Immature natural killer cell (primary cell): ENCODE results near the gene AK4. TPM values are rescaled to one million over a fixed set of nuclear protein-coding genes. Genes with fewer than 3 reads are reported as not detected.
"Not testable (repeated sequence)": the region's sequence is repeated elsewhere in the genome, so short reads cannot be mapped to it uniquely, and the experiment has no call there.

ENCODE experiments used
- DNase-seq, 3 donors: peaks; one replicate each; pipeline ENCODE4 v3.0.0; 2022; ENCODE audit warnings: mixed read lengths in 1 of 3
- H3K27ac Mint-ChIP-seq, 6 donors: one replicate each; pipeline ENCODE4 v1.8.0; 2020; ENCODE audit warnings: mixed read lengths in 6 of 6, mild to moderate bottlenecking in 5 of 6, inconsistent platforms in 4 of 6, moderate library complexity in 3 of 6
- H3K27me3 Mint-ChIP-seq, 3 donors: one replicate each; pipeline ENCODE4 v1.8.0; 2020 to 2021; ENCODE audit warnings: low read depth in 3 of 3, mild to moderate bottlenecking in 3 of 3, mixed read lengths in 3 of 3, moderate library complexity in 3 of 3, inconsistent platforms in 1 of 3
- H3K36me3 Mint-ChIP-seq, 3 donors: one replicate each; pipeline ENCODE4 v1.8.0; 2020; ENCODE audit warnings: mixed read lengths in 3 of 3, inconsistent platforms in 2 of 3, mild to moderate bottlenecking in 2 of 3
- H3K4me1 Mint-ChIP-seq, 2 donors: one replicate each; pipeline ENCODE4 v1.8.0; 2020; ENCODE audit warnings: inconsistent platforms in 2 of 2, mild to moderate bottlenecking in 2 of 2, mixed read lengths in 2 of 2, moderate library complexity in 1 of 2
- H3K4me3 Mint-ChIP-seq, 5 donors: one replicate each; pipeline ENCODE4 v1.8.0; 2020; ENCODE audit warnings: mild to moderate bottlenecking in 5 of 5, mixed read lengths in 5 of 5, inconsistent platforms in 3 of 5, moderate library complexity in 3 of 5
- H3K9me3 Mint-ChIP-seq, 6 donors: one replicate each; pipeline ENCODE4 v1.8.0; 2020; ENCODE audit warnings: mild to moderate bottlenecking in 6 of 6, mixed read lengths in 6 of 6, inconsistent platforms in 4 of 6, moderate library complexity in 3 of 6
- polyA plus RNA-seq, 3 donors: library from polyadenylated mRNA; unstranded; fragments of 300-500 nt; fragmentation: Illumina TruSeq; gene quantifications; one replicate each; pipeline ENCODE4 v1.2.3, GENCODE V29; 2021

Gene AK4
- polyA plus RNA-seq, 3 donors from 2014 or later = 0.41 TPM; not detected in 2

GRCh38 chr1:65159291-65159688, 11.3 kb downstream of the AK4 start:
- not testable (repeated sequence) for H3K27ac Mint-ChIP-seq, H3K36me3 Mint-ChIP-seq, H3K4me3 Mint-ChIP-seq, DNase-seq, H3K9me3 Mint-ChIP-seq, H3K4me1 Mint-ChIP-seq
- H3K27me3 Mint-ChIP-seq = peaks cover 5 to 18% (median 10%) of the 10 kb centered on the region in 3 donors

GRCh38 chr1:65159801-65160523, 12.0 kb downstream of the AK4 start:
- H3K4me3 Mint-ChIP-seq = no peak overlapping the region
- H3K27ac Mint-ChIP-seq = no peak overlapping the region
- no peaks in the 10 kb centered on the region for H3K4me1 Mint-ChIP-seq
- DNase-seq = no peak
- H3K9me3 Mint-ChIP-seq = peaks cover 0 to 2% (median 0%) of the 10 kb centered on the region in 6 donors
- H3K36me3 Mint-ChIP-seq = no peaks in the 10 kb centered on the region
- H3K27me3 Mint-ChIP-seq = peaks cover 6 to 16% (median 10%) of the 10 kb centered on the region in 3 donors

- Mint-ChIP-seq H3K4me1 (no peaks in the 10 kb centered on the region), H3K36me3 (no peaks in the 10 kb centered on the region), H3K4me3 (no peak overlapping the region), H3K9me3 (peaks cover 0 to 2% (median 0%) of the 10 kb centered on the region in 6 donors), H3K27me3 (peaks cover 6 to 16% (median 12%) of the 10 kb centered on the region in 3 donors), H3K27ac (no peak overlapping the region)
- DNase-seq = no peak
Measured at GRCh38 chr1:65163201-65163805, 15.3 kb downstream of the AK4 start.

- not testable (repeated sequence) for H3K4me3 Mint-ChIP-seq, H3K36me3 Mint-ChIP-seq, H3K9me3 Mint-ChIP-seq, H3K27ac Mint-ChIP-seq, H3K4me1 Mint-ChIP-seq, DNase-seq
- H3K27me3 Mint-ChIP-seq = peaks cover 6 to 16% (median 12%) of the 10 kb centered on the region in 3 donors
Measured at GRCh38 chr1:65164101-65164500, 16.1 kb downstream of the AK4 start.

- Mint-ChIP-seq H3K4me1 (no peaks in the 10 kb centered on the region), H3K27me3 (peaks cover 6 to 16% (median 12%) of the 10 kb centered on the region in 3 donors), H3K4me3 (no peak overlapping the region), H3K27ac (no peak overlapping the region), H3K9me3 (peaks cover 0 to 2% (median 0%) of the 10 kb centered on the region in 6 donors), H3K36me3 (no peaks in the 10 kb centered on the region)
- DNase-seq = no peak
Measured at GRCh38 chr1:65164633-65165032, 16.6 kb downstream of the AK4 start.

GRCh38 chr1:65165269-65165993, 17.4 kb downstream of the AK4 start:
- DNase-seq = no peak
- peaks cover 6 to 16% (median 12%) of the 10 kb centered on the region in 3 donors for H3K27me3 Mint-ChIP-seq
- peaks cover 0 to 2% (median 0%) of the 10 kb centered on the region in 6 donors for H3K9me3 Mint-ChIP-seq
- no peak overlapping the region for H3K27ac Mint-ChIP-seq
- no peaks in the 10 kb centered on the region for H3K4me1 Mint-ChIP-seq
- H3K4me3 Mint-ChIP-seq = no peak overlapping the region
- H3K36me3 Mint-ChIP-seq = no peaks in the 10 kb centered on the region

GRCh38 chr1:65166572-65167305, 18.7 kb downstream of the AK4 start:
- H3K36me3 Mint-ChIP-seq = no peaks in the 10 kb centered on the region
- DNase-seq = no peak
- no peaks in the 10 kb centered on the region for H3K4me1 Mint-ChIP-seq
- peaks cover 6 to 11% (median 9%) of the 10 kb centered on the region in 3 donors for H3K27me3 Mint-ChIP-seq
- no peak overlapping the region for H3K4me3 Mint-ChIP-seq
- H3K27ac Mint-ChIP-seq = no peak overlapping the region
- H3K9me3 Mint-ChIP-seq = peaks cover 0 to 2% (median 0%) of the 10 kb centered on the region in 6 donors

- Mint-ChIP-seq H3K27me3 (peaks cover 5 to 7% (median 6%) of the 10 kb centered on the region in 3 donors), H3K4me3 (no peak overlapping the region), H3K27ac (no peak overlapping the region), H3K36me3 (no peaks in the 10 kb centered on the region), H3K4me1 (no peaks in the 10 kb centered on the region), H3K9me3 (peaks cover 0 to under 1% (median 0%) of the 10 kb centered on the region in 6 donors)
- DNase-seq = no peak
Measured at GRCh38 chr1:65167586-65168242, 19.7 kb downstream of the AK4 start.

- DNase-seq = no peak
- H3K36me3 Mint-ChIP-seq = no peaks in the 10 kb centered on the region
- H3K9me3 Mint-ChIP-seq = no peaks in the 10 kb centered on the region
- no peaks in the 10 kb centered on the region for H3K4me1 Mint-ChIP-seq
- no peak overlapping the region for H3K4me3 Mint-ChIP-seq
- H3K27ac Mint-ChIP-seq = no peak overlapping the region
- H3K27me3 Mint-ChIP-seq = peaks cover 2 to 5% (median 4%) of the 10 kb centered on the region in 3 donors
Measured at GRCh38 chr1:65168867-65169266, 20.9 kb downstream of the AK4 start.

- no peaks in the 10 kb centered on the region for H3K4me1 Mint-ChIP-seq
- no peak overlapping the region for H3K27ac Mint-ChIP-seq
- H3K27me3 Mint-ChIP-seq = peaks cover 2 to 4% (median 3%) of the 10 kb centered on the region in 3 donors
- no peaks in the 10 kb centered on the region for H3K9me3 Mint-ChIP-seq
- no peak for DNase-seq
- H3K4me3 Mint-ChIP-seq = no peak overlapping the region
- no peaks in the 10 kb centered on the region for H3K36me3 Mint-ChIP-seq
Measured at GRCh38 chr1:65170511-65171142, 22.6 kb downstream of the AK4 start.

GRCh38 chr1:65172936-65173690, 25.1 kb downstream of the AK4 start:
- no peak for DNase-seq
- Mint-ChIP-seq H3K4me1 (no peaks in the 10 kb centered on the region), H3K36me3 (no peaks in the 10 kb centered on the region), H3K27ac (no peak overlapping the region), H3K27me3 (peaks cover 0 to 2% (median 2%) of the 10 kb centered on the region in 3 donors), H3K4me3 (no peak overlapping the region), H3K9me3 (no peaks in the 10 kb centered on the region)

GRCh38 chr1:65174585-65174984, 26.6 kb downstream of the AK4 start:
- H3K4me3 Mint-ChIP-seq = no peak overlapping the region
- DNase-seq = no peak
- no peaks in the 10 kb centered on the region for H3K4me1 Mint-ChIP-seq
- H3K9me3 Mint-ChIP-seq = no peaks in the 10 kb centered on the region
- no peak overlapping the region for H3K27ac Mint-ChIP-seq
- no peaks in the 10 kb centered on the region for H3K36me3 Mint-ChIP-seq
- peaks cover 0 to 2% (median 2%) of the 10 kb centered on the region in 3 donors for H3K27me3 Mint-ChIP-seq
